ENCODE measurements around the gene GABRB2.
"Not testable (repeated sequence)": the region's sequence is repeated elsewhere in the genome, so short reads cannot be mapped to it uniquely, and the experiment has no call there.

GABRB2 gene

GRCh38 chr5:161546470-161547301 lies at the start of gene GABRB2:
TSS of gene GABRB2 (minus strand) at chr5:161546725. CDS start at chr5:161546643, 82 bp downstream.
- peak; percentile 74 for DNase-seq (ENCODE audit: low spot score)

- DNase-seq (ENCODE audit: low spot score) = no peak
These were observed 39.3 kb upstream of the GABRB2 start for GRCh38 chr5:161585798-161586197.

GRCh38 chr5:161580621-161581020 lies 34.1 kb upstream of the GABRB2 start:
- DNase-seq (ENCODE audit: low spot score) = no peak

- no peak for DNase-seq (ENCODE audit: low spot score)
These were observed 26.4 kb upstream of the GABRB2 start for GRCh38 chr5:161572914-161573313.

- no peak for DNase-seq (ENCODE audit: low spot score)
These were observed 19.6 kb upstream of the GABRB2 start for GRCh38 chr5:161566081-161566480.

GRCh38 chr5:161562446-161562845 lies 15.9 kb upstream of the GABRB2 start:
- no peak for DNase-seq (ENCODE audit: low spot score)

GRCh38 chr5:161549106-161549505 lies 2.6 kb upstream of the GABRB2 start:
- DNase-seq (ENCODE audit: low spot score) = no peak

- DNase-seq (ENCODE audit: low spot score) = no peak
These were observed 2.1 kb upstream of the GABRB2 start for GRCh38 chr5:161548487-161549094.

- no peak for DNase-seq (ENCODE audit: low spot score)
These were observed 1.4 kb upstream of the GABRB2 start for GRCh38 chr5:161547738-161548486.

GRCh38 chr5:161547406-161547737 lies 847 bp upstream of the GABRB2 start:
- DNase-seq (ENCODE audit: low spot score) = no peak

- no peak for DNase-seq (ENCODE audit: low spot score)
These were observed 443 bp downstream of the GABRB2 start for GRCh38 chr5:161546095-161546469.

- DNase-seq (ENCODE audit: low spot score) = no peak
These were observed 1.0 kb downstream of the GABRB2 start for GRCh38 chr5:161545344-161546094.

- DNase-seq (ENCODE audit: low spot score) = peak; percentile 68
These were observed 2.2 kb downstream of the GABRB2 start for GRCh38 chr5:161544350-161544765.

GRCh38 chr5:161539016-161539415 lies 7.5 kb downstream of the GABRB2 start:
- no peak for DNase-seq (ENCODE audit: low spot score)

GRCh38 chr5:161535762-161536161 lies 10.8 kb downstream of the GABRB2 start:
- DNase-seq (ENCODE audit: low spot score) = no peak

- DNase-seq (ENCODE audit: low spot score) = no peak
These were observed 15.8 kb downstream of the GABRB2 start for GRCh38 chr5:161530700-161531099.

- no peak for DNase-seq (ENCODE audit: low spot score)
These were observed 32.6 kb downstream of the GABRB2 start for GRCh38 chr5:161513942-161514341.

- no peak for DNase-seq (ENCODE audit: low spot score)
These were observed 38.9 kb downstream of the GABRB2 start for GRCh38 chr5:161507591-161507990.

- not testable (repeated sequence) for DNase-seq (ENCODE audit: low spot score)
These were observed 41.4 kb downstream of the GABRB2 start for GRCh38 chr5:161505160-161505559.

GRCh38 chr5:161498531-161498930 lies 48.0 kb downstream of the GABRB2 start:
- no peak for DNase-seq (ENCODE audit: low spot score)

- DNase-seq (ENCODE audit: low spot score) = no peak
These were observed 62.8 kb downstream of the GABRB2 start for GRCh38 chr5:161483721-161484120.

- DNase-seq (ENCODE audit: low spot score) = no peak
These were observed 64.6 kb downstream of the GABRB2 start for GRCh38 chr5:161481922-161482321.
